Measurements from ENCODE around the gene TMEM11. TPM values are rescaled to one million over a fixed set of nuclear protein-coding genes. Genes with fewer than 3 reads are reported as not detected.
A peak's percentile ranks its signal among the peaks of the same experiment; 100 is the strongest.

The TMEM11 gene
- total and polyA plus RNA-seq, 2 experiments from 2014 or later = 29.4 to 66.5 TPM

GRCh38 chr17:21215935-21216334 lies 2.0 kb upstream of the TMEM11 start:
- Histone ChIP-seq H3K27me3 (replicated peaks; ENCODE audit: insufficient read depth) (no peaks in the 10 kb centered on the region), H4K20me1 (ENCODE audit: insufficient read depth) (peaks cover 5% of the 10 kb centered on the region; the same call in 1 of the 2 replicates), H3K9ac (peak overlapping the region; percentile 98; the same call in 1 of the 2 replicates), H3K36me3 (ENCODE audit: low read depth) (no peaks in the 10 kb centered on the region), H3K79me2 (ENCODE audit: insufficient read depth) (peaks cover 85% of the 10 kb centered on the region), H3K4me2 (ENCODE audit: unreplicated experiment) (peak overlapping the region; percentile 92), H3K9me3 (ENCODE audit: low read depth) (no peaks in the 10 kb centered on the region), H2AFZ (no peak overlapping the region), H3K27ac (peak overlapping the region; percentile 96; the same call in 1 of the 2 replicates), H3K4me3 (no peak overlapping the region; the same call in 1 of the 2 replicates), H3K4me1 (ENCODE audit: insufficient read depth) (peaks cover 24% of the 10 kb centered on the region), H3K9me2 (ENCODE audit: insufficient read depth) (no peaks in the 10 kb centered on the region), H3F3A (ENCODE audit: insufficient read depth) (peaks cover 20% of the 10 kb centered on the region)
- DNase-seq = no peak
- 96% methylated on average over 6 of the region's 6 CpGs for WGBS, 2 experiments (ENCODE audit: low coverage in 1 of 2, low lambda C conversion rate in 2 of 2, missing lambda C conversion rate in 2 of 2)
- TF ChIP-seq EZH2 (IDR thresholded peaks at IDR 0.05; ENCODE audit: insufficient read depth, poor library complexity, severe bottlenecking) = no peak
- no peak for TF ChIP-seq EZH2phosphoT487 (IDR thresholded peaks at IDR 0.05; ENCODE audit: insufficient read depth, low read depth)
- in situ Hi-C loops (cut with MboI) = no loop called here

- TF ChIP-seq EZH2phosphoT487 (IDR thresholded peaks at IDR 0.05; ENCODE audit: insufficient read depth, low read depth) (no peak), EZH2 (IDR thresholded peaks at IDR 0.05; ENCODE audit: insufficient read depth, poor library complexity, severe bottlenecking) (no peak)
- Histone ChIP-seq H3K4me2 (ENCODE audit: unreplicated experiment) (peak overlapping the region; percentile 92), H3K9ac (peak overlapping the region; percentile 98), H3K4me1 (ENCODE audit: insufficient read depth) (peaks cover 24% of the 10 kb centered on the region), H3K27me3 (replicated peaks; ENCODE audit: insufficient read depth) (no peaks in the 10 kb centered on the region), H3K79me2 (ENCODE audit: insufficient read depth) (peaks cover 89% of the 10 kb centered on the region), H3K9me2 (ENCODE audit: insufficient read depth) (no peaks in the 10 kb centered on the region), H4K20me1 (ENCODE audit: insufficient read depth) (peaks cover 5% of the 10 kb centered on the region; the same call in 1 of the 2 replicates), H3K9me3 (ENCODE audit: low read depth) (no peaks in the 10 kb centered on the region), H3K4me3 (peak overlapping the region; percentile 96), H3K27ac (peak overlapping the region; percentile 96), H2AFZ (peak overlapping the region; percentile 74), H3F3A (ENCODE audit: insufficient read depth) (peaks cover 20% of the 10 kb centered on the region), H3K36me3 (ENCODE audit: low read depth) (no peaks in the 10 kb centered on the region; the same call in 1 of the 2 replicates)
- 5 to 7% methylated on average over 23 of the region's 23 CpGs for WGBS, 2 experiments (ENCODE audit: low coverage in 1 of 2, low lambda C conversion rate in 2 of 2, missing lambda C conversion rate in 2 of 2)
- peak; percentile 69 for DNase-seq
- in situ Hi-C loops (cut with MboI) = no loop called here
Measured at GRCh38 chr17:21214777-21215541, 998 bp upstream of the TMEM11 start.

GRCh38 chr17:21213638-21214014 lies 335 bp downstream of the TMEM11 start:
- H3K27me3 ChIP-seq (replicated peaks; ENCODE audit: insufficient read depth) = no peaks in the 10 kb centered on the region
- peak overlapping the region; percentile 63 for H2AFZ ChIP-seq
- 0 to 1% methylated on average over 34 to 35 of the region's 35 CpGs for WGBS, 2 experiments (ENCODE audit: low coverage in 1 of 2, low lambda C conversion rate in 2 of 2, missing lambda C conversion rate in 2 of 2)
- peak overlapping the region; percentile 96 for H3K4me3 ChIP-seq
- H3K27ac ChIP-seq = peak overlapping the region; percentile 96
- peaks cover 20% of the 10 kb centered on the region for H3F3A ChIP-seq (ENCODE audit: insufficient read depth)
- H3K9me2 ChIP-seq (ENCODE audit: insufficient read depth) = no peaks in the 10 kb centered on the region
- no peak for TF ChIP-seq EZH2phosphoT487 (IDR thresholded peaks at IDR 0.05; ENCODE audit: insufficient read depth, low read depth)
- no peaks in the 10 kb centered on the region for H3K9me3 ChIP-seq (ENCODE audit: low read depth)
- H3K4me2 ChIP-seq (ENCODE audit: unreplicated experiment) = peak overlapping the region; percentile 97
- peaks cover 5% of the 10 kb centered on the region; the same call in 1 of the 2 replicates for H4K20me1 ChIP-seq (ENCODE audit: insufficient read depth)
- peaks cover 34% of the 10 kb centered on the region for H3K4me1 ChIP-seq (ENCODE audit: insufficient read depth)
- peaks cover 91% of the 10 kb centered on the region for H3K79me2 ChIP-seq (ENCODE audit: insufficient read depth)
- no peaks in the 10 kb centered on the region; the same call in 1 of the 2 replicates for H3K36me3 ChIP-seq (ENCODE audit: low read depth)
- peak overlapping the region; percentile 98 for H3K9ac ChIP-seq
- in situ Hi-C loops (cut with MboI) = no loop called here
- DNase-seq = peak; percentile 80

- H3K27ac ChIP-seq = peak overlapping the region; percentile 96
- peak overlapping the region; percentile 96 for H3K4me3 ChIP-seq
- no peak for TF ChIP-seq EZH2phosphoT487 (IDR thresholded peaks at IDR 0.05; ENCODE audit: insufficient read depth, low read depth)
- no peak for TF ChIP-seq EZH2 (IDR thresholded peaks at IDR 0.05; ENCODE audit: insufficient read depth, poor library complexity, severe bottlenecking)
- WGBS, 2 experiments (ENCODE audit: low coverage in 1 of 2, low lambda C conversion rate in 2 of 2, missing lambda C conversion rate in 2 of 2) = 2 to 4% methylated on average over 18 of the region's 18 CpGs
- peaks cover 5% of the 10 kb centered on the region; the same call in 1 of the 2 replicates for H4K20me1 ChIP-seq (ENCODE audit: insufficient read depth)
- H3K27me3 ChIP-seq (replicated peaks; ENCODE audit: insufficient read depth) = no peaks in the 10 kb centered on the region
- H3K9ac ChIP-seq = peak overlapping the region; percentile 98
- no peaks in the 10 kb centered on the region; the same call in 1 of the 2 replicates for H3K36me3 ChIP-seq (ENCODE audit: low read depth)
- peaks cover 91% of the 10 kb centered on the region for H3K79me2 ChIP-seq (ENCODE audit: insufficient read depth)
- peak; percentile 27 for DNase-seq
- peak overlapping the region; percentile 63 for H2AFZ ChIP-seq
- peaks cover 20% of the 10 kb centered on the region for H3F3A ChIP-seq (ENCODE audit: insufficient read depth)
- in situ Hi-C loops (cut with MboI) = no loop called here
- H3K4me1 ChIP-seq (ENCODE audit: insufficient read depth) = peaks cover 34% of the 10 kb centered on the region
- peak overlapping the region; percentile 97 for H3K4me2 ChIP-seq (ENCODE audit: unreplicated experiment)
- H3K9me3 ChIP-seq (ENCODE audit: low read depth) = no peaks in the 10 kb centered on the region
- no peaks in the 10 kb centered on the region for H3K9me2 ChIP-seq (ENCODE audit: insufficient read depth)
Measured at GRCh38 chr17:21212826-21213637, 929 bp downstream of the TMEM11 start.

Measured in GM23248 (cell line).